ENCODE data around the gene EDEM2.
"Not testable (repeated sequence)": the region's sequence is repeated elsewhere in the genome, so short reads cannot be mapped to it uniquely, and the experiment has no call there.

EDEM2 gene

GRCh38 chr20:35156978-35157377 is 9.8 kb upstream of the EDEM2 start:
- H3K27me3 ChIP-seq (ENCODE audit: low read depth) = no peaks in the 10 kb centered on the region
- no peaks in the 10 kb centered on the region for H3K9me3 ChIP-seq
- H3K36me3 ChIP-seq (replicated peaks) = no peaks in the 10 kb centered on the region
- no peak overlapping the region for H3K4me3 ChIP-seq
- DNase-seq (ENCODE audit: low spot score in 2 of 2) = no peak
- no peaks in the 10 kb centered on the region for H3K4me1 ChIP-seq
- in situ Hi-C loops (cut with MboI; ENCODE audit: low sequenced_read_pairs) = no loop called here

DNA sequence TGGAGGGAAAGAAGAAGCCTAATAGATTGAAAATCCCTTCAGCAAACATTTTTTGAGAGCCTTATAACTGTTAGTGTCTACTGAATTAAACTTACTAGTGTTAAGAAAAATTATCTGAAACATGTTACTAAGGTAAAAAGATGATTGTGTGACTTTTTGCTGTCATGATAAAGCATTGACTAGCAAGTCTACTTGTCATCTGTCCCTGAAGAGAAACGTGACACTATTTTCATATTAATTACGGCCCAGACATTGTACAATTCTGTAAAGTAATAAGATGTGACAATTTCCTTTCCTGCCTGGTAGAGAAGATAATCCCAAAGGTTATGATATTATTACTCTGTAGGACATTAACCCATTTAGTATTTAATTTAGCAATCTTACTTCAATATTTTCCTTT is 8.8 kb upstream of the EDEM2 start:
- in situ Hi-C loops (cut with MboI; ENCODE audit: low sequenced_read_pairs) = no loop called here
- Histone ChIP-seq H3K4me1 (no peaks in the 10 kb centered on the region), H3K9me3 (no peaks in the 10 kb centered on the region), H3K36me3 (replicated peaks) (no peaks in the 10 kb centered on the region), H3K27me3 (ENCODE audit: low read depth) (no peaks in the 10 kb centered on the region), H3K4me3 (no peak overlapping the region)
- DNase-seq (ENCODE audit: low spot score in 2 of 2) = no peak

GRCh38 chr20:35151736-35152135 is 4.6 kb upstream of the EDEM2 start:
- Histone ChIP-seq H3K36me3 (replicated peaks) (no peaks in the 10 kb centered on the region), H3K4me1 (peaks cover 6% of the 10 kb centered on the region), H3K9me3 (no peaks in the 10 kb centered on the region), H3K4me3 (no peak overlapping the region), H3K27me3 (ENCODE audit: low read depth) (no peaks in the 10 kb centered on the region)
- no peak for DNase-seq (ENCODE audit: low spot score in 2 of 2)
- in situ Hi-C loops (cut with MboI; ENCODE audit: low sequenced_read_pairs) = no loop called here

DNA sequence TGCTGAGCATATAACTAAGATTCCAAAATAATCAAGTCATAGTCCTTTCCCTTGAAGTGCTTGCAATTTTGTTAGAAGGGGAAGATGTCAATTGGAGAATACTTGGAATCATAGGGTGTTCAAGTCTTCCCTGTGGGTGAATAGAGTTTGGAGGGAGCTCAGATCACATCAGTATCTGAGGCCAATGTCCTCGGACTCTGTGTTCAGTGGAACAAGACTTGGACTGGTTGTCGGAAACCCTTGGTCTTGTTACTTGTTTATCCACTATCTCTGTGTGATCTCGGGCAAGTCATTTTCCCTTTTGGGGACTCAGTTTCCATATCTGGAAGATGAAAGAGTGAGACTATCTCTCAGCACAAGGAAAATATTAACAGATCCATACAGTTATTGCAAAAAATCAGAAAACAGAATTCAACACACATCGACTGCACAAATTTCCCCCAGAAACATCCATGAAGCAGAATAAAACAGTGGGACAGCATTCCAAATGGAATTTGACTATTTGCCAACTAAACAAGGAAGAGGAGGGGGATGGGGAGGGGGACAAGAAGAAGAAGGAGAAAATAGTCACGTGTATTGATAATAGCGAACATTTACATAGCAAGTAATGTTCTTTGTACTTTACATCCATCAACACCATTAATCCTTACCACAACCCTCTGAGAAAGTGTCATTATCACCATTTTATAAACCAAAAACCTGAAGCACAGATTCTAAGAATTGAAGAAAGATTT is 3.9 kb upstream of the EDEM2 start:
- Histone ChIP-seq H3K9me3 (no peaks in the 10 kb centered on the region), H3K4me1 (peaks cover 6% of the 10 kb centered on the region), H3K4me3 (no peak overlapping the region), H3K27me3 (ENCODE audit: low read depth) (no peaks in the 10 kb centered on the region), H3K36me3 (replicated peaks) (no peaks in the 10 kb centered on the region)
- in situ Hi-C loops (cut with MboI; ENCODE audit: low sequenced_read_pairs) = no loop called here
- no peak for DNase-seq (ENCODE audit: low spot score in 2 of 2)

DNA sequence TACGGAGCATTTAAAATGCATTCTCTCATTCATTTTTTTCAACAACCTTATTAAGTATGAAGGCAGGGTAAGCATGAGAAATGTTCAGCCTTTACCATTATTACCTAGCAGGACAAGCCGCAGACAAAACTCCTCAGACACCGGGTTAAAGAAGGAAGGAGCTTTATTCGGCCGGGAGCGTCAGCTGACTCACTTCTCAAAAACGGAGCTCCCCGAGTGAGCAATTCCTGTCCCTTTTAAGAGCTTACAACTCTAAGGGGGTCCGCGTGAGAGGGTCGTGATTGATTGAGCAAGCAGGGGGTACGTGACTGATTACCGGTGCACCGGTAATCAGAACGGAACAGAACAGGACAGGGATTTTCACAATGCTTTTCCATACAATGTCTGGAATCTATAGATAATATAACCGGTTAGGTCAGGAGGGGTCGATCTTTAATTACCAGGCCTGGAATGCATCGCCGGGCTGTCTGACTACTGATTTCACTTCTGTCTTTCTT is 487 bp upstream of the EDEM2 start:
- in situ Hi-C loops (cut with MboI; ENCODE audit: low sequenced_read_pairs) = loop anchor here (5.0 kb wide), 1 partner anchor 120 kb away; no protein-coding TSS in a partner anchor
- H3K36me3 ChIP-seq (replicated peaks); H3K4me1 ChIP-seq; H3K27me3 ChIP-seq (ENCODE audit: low read depth); H3K9me3 ChIP-seq: not testable (repeated sequence)
- DNase-seq (ENCODE audit: low spot score in 2 of 2) = peak in 1 of 2 experiments; percentile 39
- peak overlapping the region; percentile 63 for H3K4me3 ChIP-seq

DNA sequence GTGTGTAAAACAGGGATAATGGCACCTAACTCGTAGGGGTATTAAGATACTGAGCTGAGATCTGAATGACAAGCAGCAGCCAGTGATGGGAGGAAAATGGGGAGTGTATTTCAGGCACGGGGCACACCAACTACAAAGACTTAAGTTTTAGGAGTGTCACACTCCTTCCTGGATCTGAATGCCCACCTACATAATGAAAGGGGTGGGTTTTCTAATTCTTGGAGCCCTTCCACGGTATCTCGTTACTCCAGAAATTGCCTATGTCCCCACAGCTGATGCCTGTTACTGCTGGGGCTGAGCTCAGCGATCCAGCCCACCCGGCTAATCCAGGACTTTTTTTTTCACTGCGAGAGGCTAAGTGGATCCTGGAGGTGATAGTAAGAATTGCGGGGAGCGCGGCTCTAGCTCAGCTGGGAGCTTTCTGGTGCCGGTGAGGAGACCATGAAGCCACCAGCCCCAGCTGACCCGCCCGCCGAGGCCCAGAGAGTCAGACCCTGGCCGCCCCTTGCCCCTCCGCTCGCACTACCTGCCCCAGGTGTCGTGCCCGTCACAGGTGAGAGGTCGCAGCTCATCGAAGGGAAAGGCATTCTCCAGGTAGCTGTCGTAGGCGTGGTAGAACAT is 727 bp downstream of the EDEM2 start:
- DNase-seq (ENCODE audit: low spot score in 2 of 2) = peak in 1 of 2 experiments; percentile 51
- in situ Hi-C loops (cut with MboI; ENCODE audit: low sequenced_read_pairs) = loop anchor here (5.0 kb wide), 1 partner anchor 121 kb away; no protein-coding TSS in a partner anchor
- H3K4me1 ChIP-seq = peaks cover 6% of the 10 kb centered on the region

GRCh38 chr20:35145141-35145564 is 2.0 kb downstream of the EDEM2 start:
- peak in 1 of 2 experiments; percentile 59 for DNase-seq (ENCODE audit: low spot score in 2 of 2)
- H3K9me3 ChIP-seq = no peaks in the 10 kb centered on the region
- H3K4me3 ChIP-seq = no peak overlapping the region
- H3K27me3 ChIP-seq (ENCODE audit: low read depth) = no peaks in the 10 kb centered on the region
- peaks cover 9% of the 10 kb centered on the region; the same call in 1 of the 2 replicates for H3K36me3 ChIP-seq (replicated peaks)
- in situ Hi-C loops (cut with MboI; ENCODE audit: low sequenced_read_pairs) = loop anchor here (5.0 kb wide), 1 partner anchor 122 kb away; no protein-coding TSS in a partner anchor
- peaks cover 6% of the 10 kb centered on the region for H3K4me1 ChIP-seq

More for the DNA sequence above, 727 bp downstream of the EDEM2 start:
- Histone ChIP-seq H3K36me3 (replicated peaks) (peaks cover 9% of the 10 kb centered on the region; the same call in 1 of the 2 replicates), H3K9me3 (no peaks in the 10 kb centered on the region), H3K4me3 (peak overlapping the region; percentile 63), H3K27me3 (ENCODE audit: low read depth) (no peaks in the 10 kb centered on the region)

DNA sequence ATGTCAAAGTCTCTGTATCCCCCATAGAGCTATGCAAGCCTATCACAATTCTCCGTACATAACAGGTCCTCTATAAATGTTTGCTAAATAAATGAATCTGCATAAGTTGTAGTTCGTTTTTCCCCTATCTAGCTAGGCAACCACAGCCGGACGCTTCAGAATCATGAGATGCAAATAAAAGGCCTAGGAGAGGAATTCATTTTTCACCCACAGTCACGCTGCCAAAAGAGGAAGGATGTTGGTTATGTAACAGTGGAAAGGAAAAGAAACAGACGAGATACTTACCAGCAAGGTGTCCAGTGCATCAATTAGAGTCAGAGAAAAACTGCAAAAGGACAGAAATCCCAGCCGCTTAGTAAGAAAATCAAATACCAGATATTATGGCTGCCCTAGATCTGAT is 2.4 kb downstream of the EDEM2 start:
- in situ Hi-C loops (cut with MboI; ENCODE audit: low sequenced_read_pairs) = loop anchor here (5.0 kb wide), 1 partner anchor 123 kb away; no protein-coding TSS in a partner anchor

DNA sequence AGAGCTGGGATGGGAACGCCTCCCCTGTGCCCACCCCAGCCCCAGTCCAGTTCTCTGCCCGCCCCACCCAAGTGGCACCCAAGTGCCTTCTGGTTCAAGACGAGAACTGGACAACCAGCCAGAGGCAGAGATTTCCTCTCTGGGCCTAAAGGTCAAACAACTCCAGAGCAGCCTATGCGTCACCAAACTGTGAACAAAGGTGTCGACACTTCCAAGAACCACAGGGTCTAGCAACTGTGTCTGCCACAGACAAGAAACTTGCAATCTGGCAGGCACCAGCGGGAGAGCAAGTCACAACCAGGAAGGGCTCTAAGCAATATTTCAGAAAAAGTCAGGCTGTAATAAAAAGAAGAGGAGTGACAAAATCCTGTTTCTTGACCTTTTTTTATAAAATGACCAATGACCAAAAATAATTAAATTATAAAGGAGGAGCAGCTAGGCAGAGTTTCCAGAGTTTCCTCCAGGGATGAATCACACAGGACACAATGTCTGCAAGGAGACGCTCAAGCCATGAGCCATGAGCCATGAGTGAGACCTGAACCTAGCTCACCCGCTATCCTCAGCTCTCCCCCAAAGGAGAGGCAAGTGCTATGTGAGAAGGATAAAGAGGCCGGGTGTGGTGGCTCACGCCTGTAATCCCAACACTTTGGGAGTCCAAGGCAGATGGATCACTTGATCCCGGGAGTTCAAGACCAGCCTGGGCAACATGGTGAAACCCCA is 11.1 kb downstream of the EDEM2 start:
- Histone ChIP-seq H3K9me3 (no peaks in the 10 kb centered on the region), H3K36me3 (replicated peaks) (peaks cover 34% of the 10 kb centered on the region)
- in situ Hi-C loops (cut with MboI; ENCODE audit: low sequenced_read_pairs) = no loop called here

More for the DNA sequence above, 2.4 kb downstream of the EDEM2 start:
- no peaks in the 10 kb centered on the region for H3K9me3 ChIP-seq
- peaks cover 9% of the 10 kb centered on the region; the same call in 1 of the 2 replicates for H3K36me3 ChIP-seq (replicated peaks)
- peaks cover 6% of the 10 kb centered on the region for H3K4me1 ChIP-seq
- no peaks in the 10 kb centered on the region for H3K27me3 ChIP-seq (ENCODE audit: low read depth)
- no peak for DNase-seq (ENCODE audit: low spot score in 2 of 2)
- no peak overlapping the region for H3K4me3 ChIP-seq

DNA sequence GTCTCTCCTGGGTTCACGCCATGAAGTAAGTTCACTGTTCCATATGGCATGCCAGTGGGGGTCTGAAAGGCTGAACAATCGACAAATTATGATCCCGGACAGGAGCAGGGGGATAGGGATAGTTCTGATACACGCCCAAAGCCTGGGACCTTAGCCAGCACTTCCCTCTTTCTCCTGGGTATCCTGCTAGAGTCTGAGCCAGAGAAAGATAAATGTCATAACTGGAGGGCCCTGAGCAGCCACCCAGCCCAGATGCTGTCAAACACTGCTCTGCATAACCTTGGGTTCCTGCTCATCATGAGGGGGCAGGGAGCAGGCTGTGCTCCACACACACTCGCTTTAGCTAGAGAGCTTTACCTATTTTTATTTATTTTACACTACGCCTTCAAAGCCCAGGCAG is 12.3 kb downstream of the EDEM2 start:
- in situ Hi-C loops (cut with MboI; ENCODE audit: low sequenced_read_pairs) = no loop called here

More for the DNA sequence above, 11.1 kb downstream of the EDEM2 start:
- Histone ChIP-seq H3K4me1 (no peaks in the 10 kb centered on the region), H3K4me3 (no peak overlapping the region), H3K27me3 (ENCODE audit: low read depth) (no peaks in the 10 kb centered on the region)
- DNase-seq (ENCODE audit: low spot score in 2 of 2) = no peak

DNA sequence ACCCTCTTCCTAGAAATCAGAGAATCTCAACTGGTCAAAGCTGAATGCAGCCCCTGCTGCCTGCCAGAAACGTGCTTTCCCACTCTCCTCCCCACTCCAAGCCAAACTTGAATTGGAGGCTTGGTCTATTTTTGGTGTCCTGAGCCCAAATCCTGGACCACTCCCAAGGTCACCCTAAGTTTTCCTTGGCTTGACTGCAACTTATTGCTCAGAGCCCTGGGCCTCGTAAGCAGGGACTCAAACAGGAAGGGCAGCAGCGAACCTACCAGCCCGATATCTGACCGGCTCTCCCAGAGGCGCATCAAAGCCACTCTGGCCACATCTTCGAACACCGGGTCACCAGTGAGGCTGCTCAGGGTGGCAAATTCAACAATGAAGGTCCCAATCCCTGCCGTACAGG is 12.7 kb downstream of the EDEM2 start:
- Histone ChIP-seq H3K4me1 (no peaks in the 10 kb centered on the region), H3K27me3 (ENCODE audit: low read depth) (no peaks in the 10 kb centered on the region), H3K9me3 (no peaks in the 10 kb centered on the region), H3K36me3 (replicated peaks) (peaks cover 44% of the 10 kb centered on the region), H3K4me3 (no peak overlapping the region)
- no peak for DNase-seq (ENCODE audit: low spot score in 2 of 2)
- in situ Hi-C loops (cut with MboI; ENCODE audit: low sequenced_read_pairs) = no loop called here

More for the DNA sequence above, 12.3 kb downstream of the EDEM2 start:
- Histone ChIP-seq H3K27me3 (ENCODE audit: low read depth) (no peaks in the 10 kb centered on the region), H3K9me3 (no peaks in the 10 kb centered on the region), H3K4me3 (no peak overlapping the region), H3K4me1 (no peaks in the 10 kb centered on the region), H3K36me3 (replicated peaks) (peaks cover 40% of the 10 kb centered on the region)
- DNase-seq (ENCODE audit: low spot score in 2 of 2) = no peak

GRCh38 chr20:35133735-35134134 is 13.4 kb downstream of the EDEM2 start:
- H3K4me1 ChIP-seq = no peaks in the 10 kb centered on the region
- no peak overlapping the region for H3K4me3 ChIP-seq
- H3K27me3 ChIP-seq (ENCODE audit: low read depth) = no peaks in the 10 kb centered on the region
- H3K36me3 ChIP-seq (replicated peaks) = peaks cover 44% of the 10 kb centered on the region
- no peaks in the 10 kb centered on the region for H3K9me3 ChIP-seq
- DNase-seq (ENCODE audit: low spot score in 2 of 2) = no peak
- in situ Hi-C loops (cut with MboI; ENCODE audit: low sequenced_read_pairs) = no loop called here

GRCh38 chr20:35133031-35133430 is 14.1 kb downstream of the EDEM2 start:
- no peaks in the 10 kb centered on the region for H3K4me1 ChIP-seq
- peaks cover 42% of the 10 kb centered on the region for H3K36me3 ChIP-seq (replicated peaks)
- no peaks in the 10 kb centered on the region for H3K27me3 ChIP-seq (ENCODE audit: low read depth)
- no peak overlapping the region for H3K4me3 ChIP-seq
- no peaks in the 10 kb centered on the region for H3K9me3 ChIP-seq
- in situ Hi-C loops (cut with MboI; ENCODE audit: low sequenced_read_pairs) = no loop called here
- no peak for DNase-seq (ENCODE audit: low spot score in 2 of 2)

All from HAP-1 (cell line).